T47D (cell line): ENCODE results near the gene NAT8L.
A peak's percentile ranks its signal among the peaks of the same experiment; 100 is the strongest.

ENCODE experiments used
- DNase-seq, 2 experiments: peaks; one replicate each; pipeline versions ENCODE4 v3.0.0 to v3.0.0-alpha.2; 2011 to 2012; ENCODE audit warnings: low read depth in 1 of 2, low spot score in 1 of 2
- JUND ChIP-seq: IDR thresholded peaks from 2 replicates; pipeline ENCODE4 v1.6.1; 2012; ENCODE audit warnings: low read depth
- in situ Hi-C: cut with HindIII; loops from 2 replicates; pipeline ENCODE4 v1.10.0; 2016; ENCODE audit warnings: low sequenced_read_pairs, low pct_unique_long_range_greater_than_20kb

Gene NAT8L

DNA sequence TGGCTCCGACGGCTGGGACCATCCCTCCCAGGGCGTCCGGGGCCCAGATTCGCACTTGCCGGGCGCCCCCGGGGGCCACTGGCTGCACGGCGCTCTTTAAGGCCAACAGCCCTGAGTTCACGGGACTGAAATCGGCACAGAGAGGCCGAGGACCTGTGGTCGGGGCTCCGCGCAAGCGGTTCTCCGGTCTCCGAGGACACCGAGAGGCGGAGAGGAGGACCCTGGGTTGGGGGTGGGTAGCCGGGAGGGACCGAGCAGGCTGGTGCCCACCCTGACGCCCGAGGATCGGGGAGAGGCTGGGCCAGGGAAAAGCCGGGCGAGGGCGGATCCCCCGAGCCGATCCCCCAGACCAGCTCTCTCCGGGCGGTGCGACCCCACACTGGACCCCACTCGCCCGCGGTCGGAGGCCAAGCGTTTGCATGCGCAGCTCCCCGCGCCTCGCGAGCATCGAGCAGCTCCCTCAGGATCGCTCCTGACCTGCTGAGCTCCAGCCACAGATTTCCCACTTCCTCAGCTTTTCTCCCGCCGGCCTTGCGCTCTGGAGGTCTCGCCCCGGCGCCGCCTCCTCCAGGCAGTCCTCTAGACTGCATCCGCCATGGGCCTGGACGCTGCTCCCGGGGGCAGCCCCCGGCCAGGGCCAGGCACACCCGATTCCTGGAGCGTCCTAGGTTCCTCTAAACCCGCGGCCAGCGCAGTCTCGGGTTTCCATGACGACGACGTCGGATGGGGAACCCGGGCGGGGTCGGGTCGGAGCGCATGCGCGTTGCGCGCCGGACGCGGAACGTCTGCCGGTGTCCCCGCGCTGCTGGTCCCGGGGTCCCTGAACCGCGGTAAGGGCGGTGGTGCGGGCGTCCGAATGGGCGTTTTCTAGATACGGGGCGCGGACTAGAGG, 17.6 kb upstream of the NAT8L start:
- in situ Hi-C loops = no loop called here
- no peak for TF ChIP-seq JUND
- DNase-seq = peak; percentile 70 to 90

DNA sequence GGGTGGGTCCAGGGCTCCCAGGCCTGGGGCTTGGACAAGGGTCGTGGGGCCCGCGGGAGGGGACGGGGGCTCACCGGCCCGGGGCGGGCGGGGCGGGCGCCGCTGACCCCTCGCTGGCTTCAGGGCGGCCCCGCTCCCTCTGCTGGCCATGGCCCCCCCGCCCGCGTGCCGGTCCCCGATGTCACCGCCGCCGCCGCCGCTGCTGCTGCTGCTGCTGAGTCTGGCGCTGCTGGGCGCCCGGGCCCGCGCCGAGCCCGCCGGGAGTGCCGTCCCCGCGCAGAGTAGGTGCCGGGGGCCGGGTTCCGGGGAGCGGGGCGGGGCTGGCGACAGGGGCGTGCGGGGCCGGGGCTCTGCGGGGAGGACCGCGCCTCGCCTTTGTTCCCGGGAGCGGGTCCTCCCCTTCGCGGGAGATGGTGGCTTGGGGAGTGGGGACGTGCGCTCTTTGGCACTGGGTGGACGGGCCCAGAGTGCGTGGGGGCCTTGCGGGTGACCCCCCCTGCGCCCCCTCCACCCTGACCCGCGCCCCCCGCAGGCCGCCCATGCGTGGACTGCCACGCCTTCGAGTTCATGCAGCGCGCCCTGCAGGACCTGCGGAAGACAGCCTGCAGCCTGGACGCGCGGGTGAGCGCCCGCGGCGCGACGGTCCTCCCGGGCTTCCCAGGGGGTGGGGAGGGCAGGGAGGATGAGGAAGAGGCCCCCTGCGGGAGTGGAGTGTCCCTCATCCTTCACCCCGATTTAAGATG, 16.8 kb upstream of the NAT8L start:
- no peak for TF ChIP-seq JUND
- in situ Hi-C loops = no loop called here
- DNase-seq = peak; percentile 13 to 65

DNA sequence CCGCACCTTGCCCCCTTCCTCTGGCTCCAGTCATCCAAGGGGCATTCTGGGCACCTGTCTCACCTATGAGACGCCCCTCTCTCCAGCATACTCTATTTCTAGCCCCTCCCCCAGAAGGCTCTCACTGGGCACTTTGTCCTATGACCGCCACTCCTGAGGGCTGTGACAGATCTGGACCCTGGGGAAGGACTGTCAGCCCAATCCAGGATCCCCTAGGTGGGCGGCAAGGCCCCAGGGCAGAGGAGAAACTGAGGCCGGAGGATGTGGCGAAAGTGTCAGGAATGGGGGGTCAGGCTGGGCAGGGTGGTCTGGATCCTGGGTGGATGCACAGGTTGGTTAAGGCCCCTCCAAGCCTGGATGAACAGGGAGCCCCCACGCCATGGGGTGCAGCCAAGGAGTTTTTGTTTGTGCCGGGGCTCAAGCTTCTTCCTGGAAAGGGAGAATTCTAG, 16.2 kb upstream of the NAT8L start:
- no peak for TF ChIP-seq JUND
- DNase-seq = no peak
- in situ Hi-C loops = no loop called here

DNA sequence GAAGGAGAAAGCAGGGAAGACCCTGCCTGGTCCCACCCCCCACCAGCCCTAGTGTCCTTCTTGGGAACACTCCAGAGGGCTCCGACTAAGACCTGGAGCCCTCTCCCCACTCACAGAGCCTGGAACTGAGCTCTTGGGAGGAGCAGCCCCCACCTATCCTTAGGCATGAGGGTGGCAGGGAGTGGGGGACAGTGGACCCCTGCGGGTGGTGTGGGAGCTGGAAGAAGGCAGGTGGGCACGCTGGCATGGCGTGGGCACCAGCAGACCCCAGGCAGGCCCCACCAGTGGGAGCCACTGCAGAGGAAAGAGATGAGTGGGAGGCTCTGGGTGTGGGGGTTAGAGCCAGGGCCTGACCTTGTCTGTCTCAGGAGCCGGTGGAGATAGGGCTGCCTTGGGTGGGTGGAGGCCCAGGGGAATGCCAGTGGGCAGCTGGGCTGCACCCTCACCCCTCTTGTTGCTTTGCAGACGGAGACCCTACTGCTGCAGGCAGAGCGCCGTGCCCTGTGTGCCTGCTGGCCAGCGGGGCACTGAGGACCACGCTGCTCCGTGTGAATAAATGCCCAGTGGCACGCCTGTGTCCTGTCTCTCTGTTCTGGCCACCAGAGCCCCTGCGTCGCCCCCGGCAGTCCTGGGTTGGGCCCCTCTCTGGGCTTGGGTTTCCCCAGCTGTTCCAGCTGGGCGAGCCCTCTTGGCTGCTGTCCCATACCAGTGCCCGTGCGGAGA, 15.6 kb upstream of the NAT8L start:
- no peak for TF ChIP-seq JUND
- DNase-seq = no peak
- in situ Hi-C loops = no loop called here

DNA sequence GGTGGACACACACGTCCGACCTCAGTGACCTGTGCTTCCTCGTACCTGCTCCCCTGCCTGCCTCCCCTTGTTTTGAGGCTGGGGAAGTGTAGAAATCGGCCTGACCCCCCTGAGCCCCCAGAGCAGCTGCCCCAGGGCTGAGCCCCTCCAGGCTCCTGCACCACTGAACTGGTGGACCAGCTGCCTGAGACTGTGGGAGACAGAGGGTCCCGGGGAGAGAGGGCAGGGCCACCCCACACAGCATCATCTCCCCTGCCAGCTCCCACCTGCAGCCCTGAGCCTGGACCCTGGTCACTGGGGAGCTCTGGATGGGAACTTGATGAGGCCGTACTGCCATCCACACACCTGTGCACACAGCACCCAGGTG, 15.0 kb upstream of the NAT8L start:
- in situ Hi-C loops = no loop called here
- DNase-seq = no peak
- no peak for TF ChIP-seq JUND

DNA sequence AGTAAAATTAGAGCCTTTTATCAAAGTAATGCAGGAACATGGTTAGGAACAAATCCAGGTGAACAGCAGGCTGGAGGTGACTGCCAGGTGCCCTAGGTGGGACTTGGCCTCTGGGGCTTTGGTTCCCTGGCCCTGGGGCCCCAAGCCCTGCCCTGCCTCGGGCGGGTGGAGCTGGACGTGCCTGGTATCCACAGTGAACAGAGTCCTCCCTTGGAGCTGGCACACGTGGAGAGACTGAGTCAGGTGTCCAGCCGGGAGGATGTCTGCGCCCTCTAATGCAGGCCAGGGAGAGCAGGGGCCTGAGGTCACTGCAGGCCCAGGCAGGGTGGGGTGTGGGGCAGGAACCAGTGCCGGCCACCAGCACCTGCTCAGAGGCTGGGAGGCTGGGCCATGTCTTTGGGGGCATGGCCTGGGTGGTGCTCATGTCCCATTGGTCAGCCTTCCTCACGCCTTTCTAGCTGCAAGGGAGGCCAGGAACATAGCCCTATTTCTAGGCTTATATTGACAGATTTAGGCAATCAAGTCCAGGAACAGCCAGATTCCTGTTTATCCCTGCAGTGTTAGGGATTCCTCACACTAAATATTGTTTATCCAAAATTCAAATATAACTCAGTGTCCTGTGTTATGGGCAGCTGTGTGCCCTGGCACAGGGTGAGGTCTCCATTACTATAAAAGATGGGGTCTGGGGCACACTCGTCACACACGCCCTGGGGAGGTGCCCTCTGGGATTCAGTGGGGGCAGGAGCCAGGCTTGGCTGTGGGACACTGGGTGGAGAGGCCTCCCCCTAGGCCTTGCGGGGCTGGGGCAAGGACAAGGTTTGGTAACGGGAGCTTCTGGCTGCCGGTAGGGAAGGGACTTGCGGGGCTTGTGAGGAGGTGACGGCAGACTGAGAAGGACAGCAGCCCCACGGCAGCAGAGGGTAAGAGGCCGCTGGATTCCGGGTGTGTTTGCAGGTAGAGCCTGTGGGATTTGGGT, 14.3 kb upstream of the NAT8L start:
- no peak for TF ChIP-seq JUND
- in situ Hi-C loops = no loop called here
- DNase-seq = no peak

DNA sequence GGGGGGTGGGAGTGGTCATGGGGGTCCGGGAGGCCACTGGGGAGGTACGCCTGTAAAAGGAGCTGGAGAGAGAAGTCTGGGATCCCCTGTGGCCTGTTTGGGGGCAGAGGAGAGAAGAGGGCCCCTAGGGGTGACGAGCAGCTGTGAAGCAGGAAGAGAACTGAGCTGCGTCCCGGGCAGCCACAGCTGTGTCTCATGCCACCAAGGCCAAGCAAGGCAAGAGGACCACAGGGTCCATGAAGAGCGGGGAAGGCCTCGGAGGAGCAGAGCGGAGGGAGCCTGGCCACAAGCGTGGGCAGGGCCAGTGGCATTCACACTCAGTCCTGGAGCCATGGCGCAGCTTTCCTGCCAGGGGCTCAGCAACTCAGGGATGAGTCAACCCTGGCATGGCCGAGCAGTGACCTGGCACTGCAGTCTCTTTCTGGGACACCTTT, 13.6 kb upstream of the NAT8L start:
- in situ Hi-C loops = no loop called here
- DNase-seq = no peak
- TF ChIP-seq JUND = no peak

DNA sequence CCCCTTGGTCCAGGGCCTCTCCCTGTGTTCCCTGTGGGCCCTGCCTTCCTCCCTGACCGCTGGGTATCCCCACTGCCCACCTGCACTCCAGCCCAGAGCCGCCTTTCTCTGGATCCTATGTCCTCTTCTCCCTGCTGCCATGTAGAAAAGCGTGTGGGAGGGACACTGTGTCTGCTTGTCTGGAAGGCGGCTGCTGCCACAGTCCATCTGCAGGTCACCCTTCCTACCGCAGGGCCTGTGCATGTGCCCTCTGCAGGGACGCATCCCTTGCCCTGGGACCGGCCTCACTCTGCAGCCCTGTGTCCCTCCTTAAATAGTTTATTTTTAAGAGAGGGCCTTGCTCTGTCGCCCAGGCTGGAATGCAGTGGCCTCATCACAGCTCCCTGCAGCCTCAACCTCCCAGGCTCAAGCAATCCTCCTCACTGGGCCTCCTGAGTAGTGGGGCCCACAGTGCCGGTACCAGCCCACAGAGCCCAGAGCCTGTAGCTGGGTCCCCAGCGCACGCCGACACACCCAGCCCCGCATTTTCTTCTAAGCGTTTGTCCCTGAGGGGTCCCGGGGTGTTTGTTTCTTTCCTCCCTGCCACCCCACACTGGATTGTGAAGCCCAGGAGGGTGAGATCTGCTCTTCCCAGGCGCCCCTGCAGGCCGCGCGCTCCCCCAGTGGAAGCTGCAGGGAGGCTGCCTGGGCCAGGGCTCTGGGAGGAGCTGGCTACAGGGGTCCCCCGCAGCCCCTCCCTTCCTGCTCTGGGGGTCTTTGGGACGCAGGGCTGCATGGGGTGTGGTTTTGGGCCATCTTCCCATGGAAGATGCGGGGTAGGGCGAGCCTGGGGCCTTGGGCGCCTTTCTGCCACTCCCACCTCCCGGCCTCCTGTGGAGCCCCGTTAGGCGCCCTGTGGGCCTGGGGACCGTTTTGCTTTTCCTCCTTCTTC, 12.8 kb upstream of the NAT8L start:
- no peak for TF ChIP-seq JUND
- in situ Hi-C loops = no loop called here
- DNase-seq = no peak

DNA sequence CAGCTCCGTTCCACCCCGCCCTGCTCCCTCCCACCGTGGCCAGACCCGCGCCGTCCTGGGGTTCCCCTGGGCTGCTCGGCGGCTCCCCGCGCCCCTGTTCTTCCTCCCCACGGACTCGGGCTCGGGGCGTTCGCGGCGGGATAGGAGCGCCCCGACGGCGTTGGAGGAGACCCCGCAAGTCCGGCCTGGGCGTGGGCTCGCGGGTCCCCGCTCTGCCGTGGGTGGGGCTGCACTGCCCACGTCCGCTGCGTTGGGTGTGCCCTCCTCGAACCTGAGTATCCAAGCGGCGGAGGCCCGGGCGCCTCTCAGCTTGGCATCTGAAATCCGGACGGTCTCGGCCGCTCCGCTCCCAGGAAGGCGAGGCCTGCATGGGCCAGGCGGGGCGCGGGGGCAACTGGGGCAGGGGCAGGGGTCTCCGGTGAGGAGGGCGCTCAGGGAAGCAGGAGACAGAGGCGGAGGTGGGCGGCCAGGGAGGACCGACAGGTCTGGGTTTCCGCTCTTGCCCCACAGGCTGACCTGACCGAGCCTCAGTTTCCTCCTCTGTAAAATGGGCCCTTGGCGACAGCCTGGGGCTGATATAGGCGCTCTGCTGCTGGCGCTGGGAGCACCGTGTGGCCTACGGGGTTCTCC, 12.0 kb upstream of the NAT8L start:
- in situ Hi-C loops = no loop called here
- no peak for DNase-seq
- no peak for TF ChIP-seq JUND

DNA sequence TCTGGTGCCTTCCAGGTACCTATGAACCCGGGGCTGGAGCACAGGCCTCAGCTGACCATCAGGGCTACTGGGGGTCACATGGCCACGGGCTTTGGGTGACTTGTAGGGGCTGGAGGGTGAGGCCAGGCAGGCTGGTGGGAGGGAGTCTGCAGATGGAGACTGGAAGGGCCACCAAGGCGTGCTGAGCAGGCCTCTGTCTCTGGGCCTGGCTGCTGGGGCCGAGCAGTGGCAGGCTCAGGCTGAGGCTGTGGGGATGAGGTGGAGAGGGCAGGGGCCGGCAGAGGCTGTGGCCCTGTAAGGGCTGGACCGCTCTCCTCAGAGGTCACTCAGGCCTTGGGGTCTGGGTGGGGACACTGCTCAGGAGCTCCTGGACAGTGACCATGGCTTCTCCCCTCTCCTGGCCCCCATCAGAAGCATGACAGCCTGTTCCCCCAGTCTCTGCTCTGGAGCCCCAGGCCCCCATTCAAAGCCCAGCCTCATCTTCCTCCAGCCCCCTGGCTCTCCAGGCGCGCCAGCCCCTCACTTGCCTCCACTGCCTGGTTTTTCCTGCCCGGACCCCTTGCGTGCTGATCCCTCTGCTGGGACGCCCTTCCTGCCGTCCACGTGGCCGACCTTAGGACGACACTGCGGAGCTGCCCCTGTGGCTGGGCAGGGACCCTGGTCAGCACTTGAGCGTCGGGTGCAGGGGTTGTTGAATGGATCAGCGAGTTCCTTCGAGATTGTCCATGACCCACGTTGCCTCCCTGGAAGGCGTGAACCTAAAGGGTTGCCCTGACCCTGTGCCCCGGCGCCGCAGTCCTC, 11.1 kb upstream of the NAT8L start:
- in situ Hi-C loops = no loop called here
- TF ChIP-seq JUND = no peak
- DNase-seq = no peak
